Calu3 (cell line): ENCODE results near the gene YJU2. TPM values are rescaled to one million over a fixed set of nuclear protein-coding genes. Genes with fewer than 3 reads are reported as not detected.
A peak's percentile ranks its signal among the peaks of the same experiment; 100 is the strongest.
"Not testable (repeated sequence)": the region's sequence is repeated elsewhere in the genome, so short reads cannot be mapped to it uniquely, and the experiment has no call there.

Source experiments
- BruUV-seq: library from RNA; stranded (reverse); fragments of 400-500 nt; replicated peaks from 2 replicates; lab custom pipeline; 2021; lab: Mats Ljungman, UMichigan
- CTCF ChIA-PET: fragments of 300-600 bp; sonication (Branson Sonifier 250); formaldehyde crosslinking; loops from one replicate; lab custom pipeline; 2022; ENCODE audit warnings: antibody characterized with exemption; lab: Charles Lee
- DNase-seq: peaks from one replicate; pipeline ENCODE4 v3.0.0; 2022
- H3K27ac Mint-ChIP-seq: one replicate; pipeline ENCODE4 v1.8.0; 2022; ENCODE audit warnings: mixed read lengths; ENCODE audit not compliant: unreplicated experiment
- H3K27me3 Mint-ChIP-seq: one replicate; pipeline ENCODE4 v1.8.0; 2022; ENCODE audit warnings: mixed read lengths; ENCODE audit not compliant: unreplicated experiment
- H3K36me3 Mint-ChIP-seq: one replicate; pipeline ENCODE4 v1.8.0; 2022; ENCODE audit warnings: mild to moderate bottlenecking, moderate library complexity, mixed read lengths; ENCODE audit not compliant: insufficient read depth, unreplicated experiment
- H3K4me1 Mint-ChIP-seq: one replicate; pipeline ENCODE4 v1.8.0; 2022; ENCODE audit warnings: mild to moderate bottlenecking, low read depth, mixed read lengths; ENCODE audit not compliant: unreplicated experiment
- H3K4me3 Mint-ChIP-seq: one replicate; pipeline ENCODE4 v1.8.0; 2022; ENCODE audit warnings: mild to moderate bottlenecking, low read depth, moderate library complexity, mixed read lengths; ENCODE audit not compliant: unreplicated experiment
- H3K9me3 Mint-ChIP-seq: one replicate; pipeline ENCODE4 v1.8.0; 2022; ENCODE audit warnings: low read depth, mixed read lengths; ENCODE audit not compliant: unreplicated experiment
- intact Hi-C: fragments of 100-400 bp; cut with micrococcal nuclease; formaldehyde crosslinking; loops from one replicate; pipeline ENCODE4 v1.10.0; 2022; ENCODE audit not compliant: unreplicated experiment
- total RNA-seq: library from RNA; stranded (reverse); gene quantifications from 2 replicates; pipeline ENCODE4 v1.2.3, GENCODE V29; 2022
- TF ChIP-seq, protein P1 (sequence below): fragments of 200-600 bp; IDR thresholded peaks from one replicate; pipeline ENCODE4 v1.8.0; 2022; ENCODE audit warnings: antibody characterized with exemption; ENCODE audit not compliant: unreplicated experiment

YJU2 gene
- total RNA-seq, 1 experiment from 2014 or later: 7.8 TPM

- Mint-ChIP-seq H3K9me3 (no peaks in the 10 kb centered on the region), H3K4me3 (no peak overlapping the region), H3K27me3 (no peaks in the 10 kb centered on the region), H3K4me1 (no peaks in the 10 kb centered on the region), H3K27ac (no peak overlapping the region), H3K36me3 (peaks cover 30% of the 10 kb centered on the region)
- BruUV-seq: no TSS peak
- TF ChIP-seq, protein P1, sequence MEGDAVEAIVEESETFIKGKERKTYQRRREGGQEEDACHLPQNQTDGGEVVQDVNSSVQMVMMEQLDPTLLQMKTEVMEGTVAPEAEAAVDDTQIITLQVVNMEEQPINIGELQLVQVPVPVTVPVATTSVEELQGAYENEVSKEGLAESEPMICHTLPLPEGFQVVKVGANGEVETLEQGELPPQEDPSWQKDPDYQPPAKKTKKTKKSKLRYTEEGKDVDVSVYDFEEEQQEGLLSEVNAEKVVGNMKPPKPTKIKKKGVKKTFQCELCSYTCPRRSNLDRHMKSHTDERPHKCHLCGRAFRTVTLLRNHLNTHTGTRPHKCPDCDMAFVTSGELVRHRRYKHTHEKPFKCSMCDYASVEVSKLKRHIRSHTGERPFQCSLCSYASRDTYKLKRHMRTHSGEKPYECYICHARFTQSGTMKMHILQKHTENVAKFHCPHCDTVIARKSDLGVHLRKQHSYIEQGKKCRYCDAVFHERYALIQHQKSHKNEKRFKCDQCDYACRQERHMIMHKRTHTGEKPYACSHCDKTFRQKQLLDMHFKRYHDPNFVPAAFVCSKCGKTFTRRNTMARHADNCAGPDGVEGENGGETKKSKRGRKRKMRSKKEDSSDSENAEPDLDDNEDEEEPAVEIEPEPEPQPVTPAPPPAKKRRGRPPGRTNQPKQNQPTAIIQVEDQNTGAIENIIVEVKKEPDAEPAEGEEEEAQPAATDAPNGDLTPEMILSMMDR: peak; percentile 39
- intact Hi-C loops: loop anchor here (2.0 kb wide), 1 partner anchor 85 kb away; no protein-coding TSS in a partner anchor
- no peak for DNase-seq
- CTCF ChIA-PET: interaction anchor here (0.7 to 2.1 kb wide), 6 partner anchors 68 to 341 kb away, joined by 3 to 39 read pairs (median 5); partner anchors contain the start of gene CHAF1A
These were observed 21.3 kb downstream of the YJU2 start for GRCh38 chr19:4267901-4268815.

- Mint-ChIP-seq H3K27me3 (no peaks in the 10 kb centered on the region), H3K9me3 (no peaks in the 10 kb centered on the region), H3K4me1 (no peaks in the 10 kb centered on the region), H3K27ac (no peak overlapping the region), H3K4me3 (no peak overlapping the region), H3K36me3 (peaks cover 24% of the 10 kb centered on the region)
- no peak for DNase-seq
- TF ChIP-seq, protein P1: no peak
- CTCF ChIA-PET: no interaction called here
- BruUV-seq: no TSS peak
- intact Hi-C loops: no loop called here
These were observed 22.0 kb downstream of the YJU2 start for GRCh38 chr19:4268816-4269430.

- CTCF ChIA-PET: no interaction called here
- DNase-seq: no peak
- Mint-ChIP-seq H3K9me3 (no peaks in the 10 kb centered on the region), H3K36me3 (peaks cover 8% of the 10 kb centered on the region), H3K27ac (no peak overlapping the region), H3K4me1 (no peaks in the 10 kb centered on the region), H3K4me3 (no peak overlapping the region), H3K27me3 (no peaks in the 10 kb centered on the region)
- intact Hi-C loops: no loop called here
- TF ChIP-seq, protein P1: no peak
- BruUV-seq: no TSS peak
These were observed 26.0 kb downstream of the YJU2 start for GRCh38 chr19:4272894-4273293.

DNA sequence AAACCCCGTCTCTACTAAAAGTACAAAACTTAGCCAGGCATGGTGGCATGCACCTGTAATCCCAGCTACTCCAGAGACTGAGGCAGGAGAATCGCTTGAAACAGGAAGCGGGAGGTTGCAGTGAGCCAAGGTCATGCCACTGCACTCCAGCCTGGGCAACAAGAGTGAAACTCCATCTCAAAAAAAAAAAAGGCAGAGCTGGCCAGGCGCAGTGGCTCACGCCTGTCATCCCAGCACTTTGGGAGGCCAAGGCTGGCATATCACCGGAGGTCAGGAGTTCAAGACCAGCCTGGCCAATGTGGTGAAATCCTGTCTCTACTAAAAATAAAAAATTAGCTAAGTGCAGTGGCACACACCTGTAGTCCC lies 27.4 kb downstream of the YJU2 start:
- intact Hi-C loops, H3K36me3 Mint-ChIP-seq, BruUV-seq, H3K4me3 Mint-ChIP-seq, CTCF ChIA-PET, DNase-seq, H3K9me3 Mint-ChIP-seq, H3K4me1 Mint-ChIP-seq, H3K27ac Mint-ChIP-seq: not testable (repeated sequence)
- H3K27me3 Mint-ChIP-seq: peaks cover 13% of the 10 kb centered on the region
